Measurements from ENCODE around the gene PPIF.

Gene PPIF

DNA sequence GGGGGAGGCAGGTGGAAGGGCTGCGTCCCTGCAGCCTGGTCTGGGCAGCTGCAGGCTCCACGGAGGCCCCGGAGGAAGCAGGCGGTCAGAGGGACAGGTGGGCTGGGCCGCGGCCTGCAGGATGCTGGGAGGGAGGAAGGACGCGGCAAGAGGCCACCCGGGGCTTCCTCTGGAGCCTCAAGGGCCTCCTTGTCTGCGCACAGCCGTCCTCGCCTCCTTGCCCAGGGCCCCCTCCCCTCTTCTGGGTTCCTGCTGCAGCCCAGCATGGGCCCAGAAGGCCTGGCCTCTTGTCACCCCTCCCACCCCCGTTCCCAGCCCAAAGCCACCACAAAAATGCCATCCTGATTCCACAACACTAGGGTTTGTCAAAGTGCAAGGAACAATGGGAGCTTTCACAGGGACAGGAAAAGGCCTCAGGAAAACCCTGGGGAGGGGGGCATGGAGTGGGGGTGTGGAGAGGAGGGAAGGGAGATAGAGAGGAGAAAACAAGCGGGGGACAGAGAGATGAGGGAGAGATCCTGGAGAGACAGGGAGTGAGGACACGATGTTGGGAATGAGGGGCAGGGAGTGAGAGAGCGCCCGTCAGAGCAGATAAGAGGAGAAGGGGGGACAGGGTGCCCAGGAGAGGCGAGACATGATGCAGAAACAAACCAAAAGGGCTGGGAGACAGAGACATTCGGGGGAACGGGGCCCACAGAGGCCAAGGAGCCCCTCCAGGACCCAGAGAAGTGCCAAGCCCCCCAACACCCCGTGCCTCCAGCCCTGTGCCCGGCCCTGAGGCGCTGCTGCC, 56.4 kb downstream of the PPIF start:
- no peak for DNase-seq

DNA sequence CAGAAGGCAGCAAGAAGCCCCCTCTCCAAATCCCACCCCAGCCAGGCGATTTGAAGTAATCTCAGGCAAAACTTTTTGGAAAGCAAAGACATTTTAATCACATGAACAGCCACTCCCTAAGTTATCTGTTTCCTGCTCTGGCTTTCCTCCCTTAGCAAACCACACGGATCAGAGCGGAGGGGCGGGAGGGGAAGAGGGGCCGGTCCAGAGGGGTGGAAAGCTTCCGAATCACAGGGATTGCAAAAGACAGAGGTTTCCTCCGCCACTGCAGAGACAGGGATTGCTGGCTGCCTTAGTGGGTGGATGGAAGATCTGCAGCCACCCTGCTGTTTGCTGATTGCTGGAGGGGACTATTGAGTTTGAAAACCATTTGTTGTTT, 57.0 kb downstream of the PPIF start:
- no peak for DNase-seq

DNA sequence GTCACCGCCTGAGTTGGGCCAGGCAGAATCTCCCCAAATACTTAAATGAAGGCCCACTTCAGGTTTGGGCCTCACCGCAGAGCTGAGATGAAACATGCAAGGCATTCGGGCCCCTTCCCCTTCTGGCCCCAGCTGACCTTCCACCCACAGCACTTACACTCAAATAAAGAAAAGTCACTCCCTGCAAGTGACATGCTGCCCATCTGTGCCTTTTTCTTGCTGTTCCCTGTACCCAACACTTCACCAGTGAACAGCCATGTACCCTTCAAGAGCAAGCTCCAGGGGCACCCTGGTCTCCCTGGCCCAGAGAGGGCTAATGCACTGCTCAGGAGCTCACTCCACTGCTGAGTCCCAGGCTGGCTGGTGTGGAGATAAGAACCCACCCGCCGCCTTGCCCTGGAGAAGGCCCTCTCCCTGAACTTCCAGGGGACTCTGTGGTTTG, 57.4 kb downstream of the PPIF start:
- DNase-seq: no peak

All from NCI-H446 treated with DMSO at 0.1 percent for 48 hours (cell line).